ENCODE results near the gene ACOT7.

The ACOT7 gene

GRCh38 chr1:6245869-6246496, 147.6 kb downstream of the ACOT7 start:
- DNase-seq = peak; percentile 46

- DNase-seq = peak; percentile 83
These were observed 148.3 kb downstream of the ACOT7 start for GRCh38 chr1:6245086-6245868.

GRCh38 chr1:6244401-6245049, 149.0 kb downstream of the ACOT7 start:
- DNase-seq = no peak

- no peak for DNase-seq
These were observed 149.6 kb downstream of the ACOT7 start, which contains the start of gene HES3 for GRCh38 chr1:6243993-6244392. Gene HES3, plus strand, starts transcription at chr1:6244179. Its CDS starts 187 bp downstream, at chr1:6244366.

GRCh38 chr1:6243053-6243834, 150.3 kb downstream of the ACOT7 start:
- no peak for DNase-seq

GRCh38 chr1:6241887-6242740, 151.5 kb downstream of the ACOT7 start:
- DNase-seq = no peak

- DNase-seq = no peak
These were observed 152.3 kb downstream of the ACOT7 start for GRCh38 chr1:6241107-6241886.

- DNase-seq = no peak
These were observed 153.4 kb downstream of the ACOT7 start for GRCh38 chr1:6239950-6240768.

- no peak for DNase-seq
These were observed 154.3 kb downstream of the ACOT7 start for GRCh38 chr1:6239213-6239752.

GRCh38 chr1:6237093-6237492, 156.5 kb downstream of the ACOT7 start:
- no peak for DNase-seq

- no peak for DNase-seq
These were observed 158.3 kb downstream of the ACOT7 start for GRCh38 chr1:6235296-6235677.

- no peak for DNase-seq
These were observed 158.9 kb downstream of the ACOT7 start for GRCh38 chr1:6234502-6235295.

GRCh38 chr1:6233376-6233775, 160.2 kb downstream of the ACOT7 start:
- no peak for DNase-seq

GRCh38 chr1:6225651-6226050, 167.9 kb downstream of the ACOT7 start:
- no peak for DNase-seq

GRCh38 chr1:6224718-6225117, 168.8 kb downstream of the ACOT7 start:
- DNase-seq = no peak

- DNase-seq = no peak
These were observed 169.9 kb downstream of the ACOT7 start for GRCh38 chr1:6223617-6224016.

- no peak for DNase-seq
These were observed 170.9 kb downstream of the ACOT7 start for GRCh38 chr1:6222636-6223035.

GRCh38 chr1:6221210-6221784, 172.3 kb downstream of the ACOT7 start:
- no peak for DNase-seq

- DNase-seq = no peak
These were observed 173.3 kb downstream of the ACOT7 start for GRCh38 chr1:6220236-6220635.

Measured in stimulated activated CD4-positive, alpha-beta T cell treated with anti-CD3 and anti-CD28 coated beads, Interleukin-4, amount 100 ng/mL, for 1 hour (primary cell).